CD4-positive, CD25-positive, alpha-beta regulatory T cell (primary cell): ENCODE results near the gene OR51A7. TPM values are rescaled to one million over a fixed set of nuclear protein-coding genes. Genes with fewer than 3 reads are reported as not detected.
"Not testable (repeated sequence)": the region's sequence is repeated elsewhere in the genome, so short reads cannot be mapped to it uniquely, and the experiment has no call there.

Experiments
- ATAC-seq, 2 donors: fragments of 150-1000 bp; cut with Tn5 transposase; one replicate each; pipeline ENCODE4 v1.10.0; 2021; ENCODE audit warnings: low read depth in 2 of 2, moderate number of reproducible peaks in 2 of 2, moderate library complexity in 1 of 2
- DNase-seq, 3 donors: peaks; one replicate each; pipeline versions ENCODE4 v3.0.0 to v3.0.0-alpha.2; 2012 to 2022; ENCODE audit warnings: mixed read lengths in 1 of 3
- H3K27ac ChIP-seq: one replicate; pipeline ENCODE4 v1.7.0; 2013; ENCODE audit warnings: mild to moderate bottlenecking, low read length; ENCODE audit not compliant: insufficient read depth, poor library complexity, severe bottlenecking
- H3K27me3 ChIP-seq: one replicate; pipeline ENCODE4 v1.7.0; 2013; ENCODE audit warnings: low read length; ENCODE audit not compliant: control insufficient read depth, insufficient read depth
- H3K36me3 ChIP-seq: one replicate; pipeline ENCODE4 v1.7.0; 2013; ENCODE audit warnings: mild to moderate bottlenecking, low read length, moderate library complexity; ENCODE audit not compliant: control insufficient read depth, insufficient read depth
- H3K4me1 ChIP-seq: 2 replicates; pipeline ENCODE4 v1.7.0; 2013; ENCODE audit warnings: mild to moderate bottlenecking, low read length; ENCODE audit not compliant: insufficient read depth, control insufficient read depth, poor library complexity, severe bottlenecking
- H3K4me3 ChIP-seq: one replicate; pipeline ENCODE4 v1.7.0; 2013; ENCODE audit warnings: low read depth, mild to moderate bottlenecking, low read length, moderate library complexity
- H3K9me3 ChIP-seq, 2 experiments: 1 replicate in 1 of 2; 2 replicates in 1 of 2; pipeline ENCODE4 v1.7.0; 2013; ENCODE audit warnings: low read length in 2 of 2, mild to moderate bottlenecking in 1 of 2, moderate library complexity in 1 of 2; ENCODE audit not compliant: control insufficient read depth in 2 of 2
- H3K27ac Mint-ChIP-seq, 3 donors: one replicate each; pipeline ENCODE4 v1.8.0; 2020 to 2022; ENCODE audit warnings: mild to moderate bottlenecking in 3 of 3, mixed read lengths in 3 of 3, moderate library complexity in 2 of 3
- H3K27me3 Mint-ChIP-seq: one replicate; pipeline ENCODE4 v1.8.0; 2022; ENCODE audit warnings: mild to moderate bottlenecking, mixed read lengths
- H3K36me3 Mint-ChIP-seq: one replicate; pipeline ENCODE4 v1.8.0; 2020; ENCODE audit warnings: mixed read lengths
- H3K4me1 Mint-ChIP-seq, 4 donors: one replicate each; pipeline ENCODE4 v1.8.0; 2020 to 2022; ENCODE audit warnings: mixed read lengths in 4 of 4, mild to moderate bottlenecking in 1 of 4
- H3K4me3 Mint-ChIP-seq, 4 donors: one replicate each; pipeline ENCODE4 v1.8.0; 2020 to 2022; ENCODE audit warnings: mild to moderate bottlenecking in 4 of 4, mixed read lengths in 4 of 4, moderate library complexity in 3 of 4
- H3K9me3 Mint-ChIP-seq, 7 donors: one replicate each; pipeline ENCODE4 v1.8.0; 2020 to 2022; ENCODE audit warnings: mixed read lengths in 7 of 7, mild to moderate bottlenecking in 3 of 7, moderate library complexity in 2 of 7
- polyA plus RNA-seq, 4 donors: library from polyadenylated mRNA; unstranded; fragments of 300-500 nt; fragmentation: Illumina TruSeq; gene quantifications; one replicate each; pipeline ENCODE4 v1.2.3, GENCODE V29; 2021
- total RNA-seq: library from RNA; stranded (reverse); gene quantifications from one replicate; pipeline ENCODE4 v1.2.3, GENCODE V29; 2022

OR51A7 gene
- total RNA-seq (not detected), polyA plus RNA-seq (not detected)

GRCh38 chr11:4903484-4903883 is at the start of gene OR51A7:
TSS of gene OR51A7 (plus strand) at chr11:4903783. CDS start at chr11:4907370, 3,587 bp downstream.
- H3K36me3 Mint-ChIP-seq = no peaks in the 10 kb centered on the region
- H3K9me3 ChIP-seq = no peaks in the 10 kb centered on the region
- no peaks in the 10 kb centered on the region for H3K27me3 ChIP-seq
- peaks cover 0 to 5% (median 0%) of the 10 kb centered on the region in 7 donors for H3K9me3 Mint-ChIP-seq
- H3K4me3 ChIP-seq = no peak within 1 kb of the TSS
- ATAC-seq = no peak
- no peak within 1 kb of the TSS for H3K27ac Mint-ChIP-seq
- H3K4me1 ChIP-seq = no peaks in the 10 kb centered on the region
- no peaks in the 10 kb centered on the region for H3K4me1 Mint-ChIP-seq
- H3K36me3 ChIP-seq = no peaks in the 10 kb centered on the region
- no peak for DNase-seq
- H3K27me3 Mint-ChIP-seq = no peaks in the 10 kb centered on the region
- no peak within 1 kb of the TSS for H3K27ac ChIP-seq
- H3K4me3 Mint-ChIP-seq = no peak within 1 kb of the TSS

- not testable (repeated sequence) for H3K4me3 Mint-ChIP-seq, DNase-seq, H3K4me1 ChIP-seq, H3K27ac ChIP-seq, H3K27me3 Mint-ChIP-seq, H3K27me3 ChIP-seq, H3K9me3 Mint-ChIP-seq, ATAC-seq, H3K36me3 ChIP-seq, H3K36me3 Mint-ChIP-seq, H3K27ac Mint-ChIP-seq, H3K4me1 Mint-ChIP-seq, H3K9me3 ChIP-seq, H3K4me3 ChIP-seq
These were observed 49.3 kb upstream of the OR51A7 start for GRCh38 chr11:4854286-4854685.

- H3K36me3 Mint-ChIP-seq = no peaks in the 10 kb centered on the region
- H3K4me1 Mint-ChIP-seq = no peaks in the 10 kb centered on the region
- no peak for DNase-seq
- Histone ChIP-seq H3K4me1 (no peaks in the 10 kb centered on the region), H3K27me3 (no peaks in the 10 kb centered on the region), H3K9me3 (no peaks in the 10 kb centered on the region), H3K36me3 (no peaks in the 10 kb centered on the region), H3K4me3 (no peak overlapping the region), H3K27ac (no peak overlapping the region)
- H3K4me3 Mint-ChIP-seq = no peak overlapping the region
- no peak for ATAC-seq
- H3K27me3 Mint-ChIP-seq = peaks cover 4% of the 10 kb centered on the region
- H3K9me3 Mint-ChIP-seq = peaks cover 0 to 4% (median 0%) of the 10 kb centered on the region in 7 donors
- no peak overlapping the region for H3K27ac Mint-ChIP-seq
These were observed 40.9 kb upstream of the OR51A7 start for GRCh38 chr11:4862447-4863236.

- Mint-ChIP-seq H3K36me3 (no peaks in the 10 kb centered on the region), H3K27me3 (peaks cover 4% of the 10 kb centered on the region)
- no peaks in the 10 kb centered on the region for H3K36me3 ChIP-seq
These were observed 39.7 kb upstream of the OR51A7 start for GRCh38 chr11:4863876-4864275.

GRCh38 chr11:4865855-4866254 is 37.7 kb upstream of the OR51A7 start:
- Mint-ChIP-seq H3K36me3 (no peaks in the 10 kb centered on the region), H3K4me1 (no peaks in the 10 kb centered on the region), H3K27ac (no peak overlapping the region), H3K4me3 (no peak overlapping the region), H3K9me3 (peaks cover 0 to 5% (median 0%) of the 10 kb centered on the region in 7 donors), H3K27me3 (peaks cover 4% of the 10 kb centered on the region)
- ATAC-seq = no peak
- DNase-seq = no peak
- H3K4me1 ChIP-seq = no peaks in the 10 kb centered on the region
- H3K9me3 ChIP-seq = no peaks in the 10 kb centered on the region
- H3K27me3 ChIP-seq = no peaks in the 10 kb centered on the region
- no peak overlapping the region for H3K4me3 ChIP-seq
- no peaks in the 10 kb centered on the region for H3K36me3 ChIP-seq
- no peak overlapping the region for H3K27ac ChIP-seq

More at GRCh38 chr11:4863876-4864275, 39.7 kb upstream of the OR51A7 start:
- ATAC-seq (no peak), DNase-seq (no peak)
- no peak overlapping the region for H3K27ac ChIP-seq
- H3K4me3 Mint-ChIP-seq = no peak overlapping the region
- H3K9me3 ChIP-seq = no peaks in the 10 kb centered on the region
- no peaks in the 10 kb centered on the region for H3K4me1 Mint-ChIP-seq
- H3K9me3 Mint-ChIP-seq = peaks cover 0 to 2% (median 0%) of the 10 kb centered on the region in 7 donors
- no peak overlapping the region for H3K27ac Mint-ChIP-seq
- no peaks in the 10 kb centered on the region for H3K27me3 ChIP-seq
- no peaks in the 10 kb centered on the region for H3K4me1 ChIP-seq
- H3K4me3 ChIP-seq = no peak overlapping the region

GRCh38 chr11:4881188-4881587 is 22.4 kb upstream of the OR51A7 start:
- no peak for DNase-seq
- Mint-ChIP-seq H3K9me3 (peaks cover 0 to 3% (median 0%) of the 10 kb centered on the region in 7 donors), H3K4me1 (no peaks in the 10 kb centered on the region), H3K27ac (no peak overlapping the region), H3K4me3 (no peak overlapping the region), H3K36me3 (no peaks in the 10 kb centered on the region), H3K27me3 (peaks cover 4% of the 10 kb centered on the region)
- H3K36me3 ChIP-seq = no peaks in the 10 kb centered on the region
- H3K4me3 ChIP-seq = no peak overlapping the region
- H3K4me1 ChIP-seq = no peaks in the 10 kb centered on the region
- H3K27me3 ChIP-seq = no peaks in the 10 kb centered on the region
- no peak for ATAC-seq
- no peak overlapping the region for H3K27ac ChIP-seq
- no peaks in the 10 kb centered on the region for H3K9me3 ChIP-seq

GRCh38 chr11:4881860-4882500 is 21.6 kb upstream of the OR51A7 start, which contains the start of gene OR51T1:
TSS of gene OR51T1 (plus strand) at chr11:4881900. CDS start at chr11:4881900, 0 bp downstream.
- Mint-ChIP-seq H3K9me3 (peaks cover 0 to 3% (median 0%) of the 10 kb centered on the region in 7 donors), H3K27ac (no peak within 1 kb of the TSS), H3K27me3 (peaks cover 4% of the 10 kb centered on the region), H3K4me1 (no peaks in the 10 kb centered on the region), H3K36me3 (no peaks in the 10 kb centered on the region), H3K4me3 (no peak within 1 kb of the TSS)
- no peaks in the 10 kb centered on the region for H3K36me3 ChIP-seq
- no peak for DNase-seq
- no peak within 1 kb of the TSS for H3K27ac ChIP-seq
- ATAC-seq = no peak
- no peaks in the 10 kb centered on the region for H3K9me3 ChIP-seq
- H3K4me1 ChIP-seq = no peaks in the 10 kb centered on the region
- no peaks in the 10 kb centered on the region for H3K27me3 ChIP-seq
- H3K4me3 ChIP-seq = no peak within 1 kb of the TSS
